Kasumi-1 (cell line): Measurements from ENCODE around the gene SCNN1B.
"Not testable (repeated sequence)": the region's sequence is repeated elsewhere in the genome, so short reads cannot be mapped to it uniquely, and the experiment has no call there.

ENCODE experiments used
- DNase-seq, 2 experiments: peaks; one replicate each; lab custom pipeline; 2025; lab: John Stamatoyannopoulos, UW

Gene SCNN1B

DNA sequence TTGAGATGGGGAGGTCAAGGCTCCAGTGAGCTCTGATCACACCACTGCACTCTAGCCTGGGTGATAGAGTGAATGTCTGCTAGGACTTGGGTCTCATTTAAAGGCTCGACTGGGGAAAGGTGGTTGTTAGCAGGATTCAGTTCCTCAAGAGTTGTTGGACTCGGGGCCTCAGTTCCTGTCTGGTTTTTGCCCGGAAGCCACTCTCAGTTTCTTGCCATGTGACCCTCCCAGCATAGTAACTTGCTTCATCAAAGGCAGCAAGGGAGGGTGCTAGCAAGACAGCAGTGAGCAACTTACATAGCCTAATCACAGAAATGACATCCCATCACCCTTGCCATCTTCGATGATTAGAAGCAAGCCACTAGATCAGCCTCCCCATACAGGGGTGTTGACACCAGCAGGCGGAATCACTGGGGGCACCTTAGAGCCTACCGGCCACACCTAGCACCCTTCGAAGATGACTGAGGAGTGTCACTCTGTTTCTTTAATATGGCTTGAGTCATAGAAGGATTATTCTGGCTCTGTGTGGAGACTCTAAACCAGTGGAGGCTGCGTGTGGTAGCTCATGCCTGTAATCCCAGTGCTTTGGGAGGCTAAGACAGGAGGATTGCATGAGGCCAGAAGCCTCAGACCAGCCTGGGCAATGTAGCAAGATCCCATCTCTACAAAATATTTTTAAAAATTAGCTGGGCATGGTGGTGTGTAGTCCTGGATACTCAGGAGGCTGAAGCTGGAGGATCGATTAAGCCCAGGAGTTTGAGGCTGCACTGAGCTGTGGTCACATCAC is 13.2 kb upstream of the SCNN1B start:
- no peak for DNase-seq

DNA sequence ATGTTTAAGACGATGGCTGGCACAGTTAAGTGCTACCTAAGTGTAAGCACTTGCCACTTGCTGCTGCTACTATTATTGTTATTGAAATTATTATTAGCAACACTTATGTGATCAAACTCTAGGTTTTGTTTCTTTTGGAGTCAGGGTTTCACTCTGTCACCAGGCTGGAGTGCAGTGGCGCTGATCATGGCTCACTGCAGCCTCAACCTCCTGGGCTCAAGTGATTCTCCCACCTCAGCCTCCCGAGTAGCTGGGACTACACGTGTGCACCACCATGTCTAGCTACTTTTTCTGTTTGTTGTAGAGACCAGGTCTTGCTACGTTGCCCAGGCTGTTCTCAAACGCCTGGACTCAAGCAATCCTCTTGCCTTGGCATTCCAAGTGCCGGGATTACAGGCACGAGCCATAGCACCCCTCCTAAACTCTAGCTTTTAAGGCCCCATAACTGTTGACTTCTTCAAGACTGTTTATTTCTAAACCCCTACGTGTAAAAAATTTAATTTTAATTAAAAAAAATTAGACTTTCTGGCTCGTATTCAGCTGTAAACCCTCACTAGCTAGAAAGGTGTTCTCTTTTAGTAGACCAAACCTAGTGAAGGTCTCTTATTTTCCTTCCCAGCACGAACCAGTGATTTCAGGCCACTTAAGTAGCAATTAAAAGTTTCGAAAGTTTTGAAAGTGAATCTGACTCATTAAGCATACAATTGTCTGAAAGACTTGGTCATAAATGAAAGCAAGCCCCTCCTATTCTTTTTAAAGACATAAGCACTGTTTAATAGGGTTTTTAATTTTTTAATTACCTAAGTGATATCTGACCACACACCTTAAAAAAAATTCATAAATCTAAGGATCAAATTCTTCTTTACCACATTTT is 11.7 kb upstream of the SCNN1B start:
- no peak for DNase-seq

DNA sequence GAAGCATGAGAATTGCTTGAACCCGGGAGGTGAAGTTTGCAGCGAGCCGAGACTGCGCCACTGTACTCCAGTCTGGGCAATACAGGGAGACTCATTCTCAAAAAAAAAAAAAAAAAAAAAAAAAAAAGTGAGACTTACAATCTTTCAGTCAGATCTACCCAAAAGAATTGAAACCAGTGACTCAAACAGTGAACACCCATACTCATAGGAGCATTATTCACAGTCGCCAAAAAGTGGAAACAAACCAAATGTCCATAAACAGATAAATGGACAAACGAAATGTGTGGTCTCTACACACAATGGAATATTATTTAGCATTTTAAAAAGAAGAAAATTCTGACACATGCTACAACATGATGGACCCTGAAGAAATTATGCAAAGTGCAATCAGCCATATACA is 9.1 kb upstream of the SCNN1B start:
- DNase-seq = no peak

DNA sequence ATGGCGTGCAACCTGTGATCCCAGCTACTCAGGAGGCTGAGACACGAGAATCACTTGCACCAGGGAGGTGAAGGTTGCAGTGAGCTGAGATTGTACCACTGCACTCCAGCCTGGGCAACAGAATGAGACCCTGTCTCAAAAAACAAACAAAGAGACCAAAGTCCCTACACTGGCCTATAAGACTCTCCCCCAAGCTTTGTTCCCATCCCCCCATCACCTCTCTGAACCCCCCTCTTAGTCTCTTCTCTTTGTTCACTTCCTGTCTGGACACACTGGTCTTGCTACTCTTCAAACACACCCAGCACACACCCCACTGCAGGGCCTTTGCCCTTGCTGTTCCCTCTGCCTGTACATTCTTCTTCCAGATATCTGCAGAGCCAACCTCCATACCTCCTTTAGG is 7.8 kb upstream of the SCNN1B start:
- no peak for DNase-seq

DNA sequence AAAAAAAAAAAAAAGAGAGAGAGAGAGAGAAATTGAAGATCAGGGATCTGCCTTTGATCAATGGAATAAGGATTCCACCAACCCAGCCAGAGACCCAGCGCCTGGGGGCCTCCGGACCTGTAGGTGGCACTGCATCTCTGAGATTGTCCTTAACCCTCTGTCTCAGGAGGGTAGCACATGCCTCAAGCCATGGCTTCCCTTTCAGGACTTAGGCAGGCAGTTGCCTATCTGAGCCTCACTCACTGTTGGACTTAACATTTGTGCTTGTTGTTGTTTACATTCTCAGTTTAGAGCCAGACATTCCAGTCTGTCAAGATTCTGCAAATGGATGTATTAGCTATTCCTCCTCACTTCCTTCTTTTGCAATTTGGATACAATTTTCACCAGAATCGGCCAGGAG is 5.1 kb upstream of the SCNN1B start:
- DNase-seq = no peak

DNA sequence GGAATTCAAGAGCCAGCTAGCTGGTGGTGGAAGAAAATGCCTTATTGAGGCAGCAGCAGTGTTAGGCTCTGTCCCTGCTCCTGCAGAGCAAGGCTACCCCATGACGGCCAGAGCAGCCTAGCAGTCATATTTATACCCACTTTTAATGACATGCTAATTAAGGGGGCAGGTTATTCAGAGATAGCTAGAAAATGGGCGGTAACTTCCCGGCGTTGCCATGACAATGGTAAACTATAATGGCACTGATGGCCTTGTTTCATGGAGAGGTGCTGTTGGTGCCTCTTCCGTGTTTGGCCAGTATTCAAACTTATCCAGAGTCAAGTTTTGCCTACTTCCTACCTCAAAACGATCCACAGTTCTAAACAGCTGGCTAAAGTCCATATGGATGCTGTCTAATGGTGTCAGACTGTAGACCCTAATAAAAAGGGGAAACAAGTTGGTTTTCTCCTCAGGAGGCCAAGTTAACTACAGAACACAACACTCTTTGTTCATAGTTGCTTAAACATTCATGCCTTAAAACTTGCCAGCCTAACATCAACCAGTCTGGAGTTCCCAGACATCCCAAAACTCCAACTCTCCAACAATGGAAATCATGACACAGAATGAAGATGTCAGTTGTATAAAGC is 3.7 kb upstream of the SCNN1B start:
- no peak for DNase-seq

DNA sequence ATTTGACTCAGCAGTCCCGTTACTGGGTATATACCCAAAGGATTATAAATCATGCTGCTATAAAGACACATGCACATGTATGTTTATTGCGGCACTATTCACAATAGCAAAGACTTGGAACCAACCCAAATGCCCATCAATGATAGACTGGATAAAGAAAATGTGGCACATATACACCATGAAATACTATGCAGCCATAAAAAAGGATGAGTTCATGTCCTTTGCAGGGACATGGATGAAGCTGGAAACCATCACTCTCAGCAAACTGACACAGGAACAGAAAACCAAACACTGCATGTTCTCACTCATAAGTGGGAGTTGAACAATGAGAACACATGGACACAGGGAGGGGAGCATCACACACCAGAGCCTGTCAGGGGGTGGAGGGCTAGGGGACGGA is 2.3 kb upstream of the SCNN1B start:
- not testable (repeated sequence) for DNase-seq

DNA sequence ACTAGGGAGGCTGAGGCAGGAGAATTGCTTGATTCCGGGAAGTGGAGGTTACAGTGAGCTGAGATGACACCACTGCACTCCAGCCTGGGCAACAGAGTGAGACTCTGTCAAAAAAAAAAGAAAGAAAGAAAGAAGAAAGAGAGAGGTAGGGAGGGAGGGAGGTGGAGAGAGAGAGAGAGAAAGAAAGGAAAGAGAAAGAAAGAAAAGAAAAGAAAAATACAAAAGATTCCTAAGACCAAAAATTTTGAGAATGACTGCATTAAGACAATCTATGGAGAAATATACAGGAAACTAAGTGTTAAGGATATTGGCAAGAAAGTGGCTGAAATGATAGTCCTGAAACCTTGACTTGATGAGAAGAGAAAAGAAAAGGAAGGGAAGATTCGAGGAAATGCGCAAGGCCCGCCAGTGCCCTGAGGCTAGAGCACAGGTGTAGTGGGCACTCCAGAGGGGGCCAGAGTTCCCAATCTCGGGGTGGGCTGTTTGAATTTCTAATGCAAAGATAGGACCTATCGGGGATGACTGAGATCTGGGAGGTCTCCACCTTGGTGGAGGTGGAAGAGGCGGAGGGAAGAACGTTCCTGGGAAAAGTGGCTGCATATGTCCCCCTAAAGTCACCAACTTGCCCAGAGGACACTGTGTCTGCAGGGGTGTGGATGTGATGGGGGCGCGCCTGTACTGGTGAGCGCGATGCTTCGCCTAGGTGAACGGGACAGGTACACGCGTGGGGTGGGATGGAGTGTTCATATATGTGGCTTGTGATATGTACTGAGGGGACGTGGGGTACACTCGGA is 654 bp upstream of the SCNN1B start:
- no peak for DNase-seq

DNA sequence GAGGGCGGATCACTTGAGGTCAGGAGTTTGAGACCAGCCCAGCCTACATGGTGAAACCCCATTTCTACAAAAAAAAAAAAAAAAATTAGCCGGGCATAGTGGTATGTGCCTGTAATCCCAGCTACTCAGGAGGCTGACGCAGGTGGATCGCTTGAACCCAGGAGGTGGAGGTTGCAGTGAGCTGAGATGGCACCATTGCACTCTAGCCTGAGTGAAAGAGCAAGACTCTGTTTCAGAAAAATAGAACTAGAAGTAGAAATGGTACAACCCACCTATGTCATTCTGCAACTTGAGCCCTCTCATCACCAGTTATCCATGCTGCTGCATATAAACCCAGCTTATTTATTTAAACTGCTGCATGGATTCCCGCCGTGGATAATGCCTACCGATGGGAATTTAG is 1.6 kb downstream of the SCNN1B start:
- DNase-seq = no peak

DNA sequence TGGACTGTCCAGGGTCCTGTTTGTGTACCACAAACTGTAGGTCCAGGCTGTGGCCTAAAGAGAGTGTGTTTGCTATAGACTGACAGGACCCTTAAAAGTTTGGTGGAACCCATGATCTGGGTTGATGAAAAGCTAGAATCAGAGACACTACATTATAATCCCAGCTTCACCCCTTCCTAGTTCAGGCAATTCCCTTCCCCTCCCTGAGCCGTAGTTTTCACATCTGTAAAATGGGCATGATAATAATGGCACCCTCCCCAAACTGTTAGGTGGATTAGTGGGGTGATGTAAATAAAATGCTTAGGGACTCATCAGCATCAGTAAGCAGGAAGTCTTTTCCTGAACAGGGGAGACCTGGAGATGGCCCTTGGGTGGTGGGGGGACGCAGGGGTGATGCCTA is 2.5 kb downstream of the SCNN1B start:
- no peak for DNase-seq

DNA sequence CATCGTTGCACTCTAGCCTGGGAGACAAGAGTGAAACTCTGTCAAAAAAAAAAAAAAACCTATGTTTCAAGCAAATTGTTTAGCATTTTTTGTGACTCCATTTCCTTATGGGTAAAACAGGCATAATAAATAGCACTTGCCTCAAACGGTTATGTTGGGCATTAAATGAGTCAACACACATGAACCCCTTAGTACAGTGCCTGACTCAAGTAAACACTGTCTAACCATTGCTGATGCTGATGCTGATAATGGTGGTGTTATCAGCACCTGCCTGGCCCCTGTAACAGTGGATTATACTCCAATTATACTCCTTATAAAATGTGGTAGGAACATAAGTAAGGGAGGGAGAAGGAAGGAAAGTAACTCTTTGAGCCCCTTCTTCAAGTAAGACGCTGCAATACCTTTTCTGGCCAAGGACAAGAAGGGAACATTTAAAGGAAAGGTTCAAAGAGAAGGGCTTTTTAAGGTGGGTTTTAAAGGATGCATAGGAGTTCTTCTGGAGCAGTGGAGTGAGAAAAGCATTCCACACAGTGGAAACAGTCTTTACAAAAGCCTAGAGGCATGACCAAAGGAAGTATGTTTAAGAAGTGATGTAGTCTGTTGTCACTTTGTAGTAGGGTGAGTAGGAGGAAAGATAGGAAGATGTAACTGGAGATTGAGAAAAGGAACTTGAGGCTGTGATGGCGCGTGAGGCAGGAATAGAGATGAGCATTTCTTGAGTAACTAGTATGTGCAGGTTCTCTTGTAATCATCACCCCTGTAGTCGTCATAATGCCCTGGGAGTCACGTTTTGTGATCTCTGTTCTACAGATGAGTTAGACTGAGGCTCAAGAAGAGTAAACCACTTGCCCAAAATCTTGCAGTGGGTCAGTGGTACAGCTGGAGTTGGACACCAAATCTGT is 4.3 kb downstream of the SCNN1B start:
- no peak for DNase-seq

DNA sequence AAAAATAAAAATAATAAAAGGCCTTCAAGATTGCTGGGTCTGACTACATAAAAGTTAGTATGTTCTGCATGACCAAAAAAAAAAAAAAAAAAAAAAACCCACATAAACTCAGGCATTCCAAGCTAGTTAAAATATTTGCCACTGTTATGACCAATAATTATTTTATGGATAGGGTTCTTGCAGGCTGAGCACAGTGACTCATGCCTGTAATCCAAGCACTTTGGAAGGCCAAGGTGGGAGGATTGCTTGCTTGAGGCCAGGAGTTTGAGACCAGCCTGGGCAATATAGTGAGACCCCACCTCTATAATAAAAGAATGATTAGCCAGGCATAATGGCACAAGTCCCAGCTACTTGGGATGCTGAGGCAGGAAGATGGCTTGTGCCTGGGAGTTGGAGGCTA is 8.1 kb downstream of the SCNN1B start:
- DNase-seq = no peak

DNA sequence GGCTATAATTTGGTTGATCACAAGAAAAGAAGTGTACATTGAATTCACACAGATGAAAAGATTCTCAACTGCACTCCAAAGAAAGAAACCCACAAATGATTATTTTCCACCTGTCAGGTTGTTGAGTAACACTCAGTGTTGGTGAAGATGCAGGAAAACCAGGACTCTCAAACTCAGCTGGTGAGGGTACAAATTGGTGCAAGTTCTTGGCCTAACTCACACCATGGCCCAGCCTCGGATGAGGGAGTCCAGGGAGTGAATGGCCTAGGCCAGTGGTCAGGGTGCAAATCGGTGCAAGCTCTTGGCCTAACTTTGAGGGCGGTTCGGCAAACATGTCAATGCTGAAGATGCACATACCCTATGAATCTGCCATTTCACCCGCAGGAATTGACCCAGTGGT is 8.6 kb downstream of the SCNN1B start:
- DNase-seq = no peak

DNA sequence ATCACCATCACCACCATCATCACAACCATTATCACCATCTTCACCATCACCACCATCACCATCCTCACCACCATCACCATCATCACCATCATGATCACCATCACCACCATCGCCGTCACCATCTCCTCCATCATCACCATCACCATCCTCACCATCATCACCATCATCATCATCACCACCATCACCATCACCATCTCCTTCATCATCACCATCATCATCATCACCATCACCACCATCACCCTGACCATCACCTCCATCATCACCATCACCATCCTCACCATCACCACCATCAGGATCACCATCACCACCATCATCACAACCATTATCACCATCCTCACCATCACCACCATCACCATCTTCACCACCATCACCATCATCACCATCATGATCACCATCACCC is 14.1 kb downstream of the SCNN1B start:
- DNase-seq = no peak

DNA sequence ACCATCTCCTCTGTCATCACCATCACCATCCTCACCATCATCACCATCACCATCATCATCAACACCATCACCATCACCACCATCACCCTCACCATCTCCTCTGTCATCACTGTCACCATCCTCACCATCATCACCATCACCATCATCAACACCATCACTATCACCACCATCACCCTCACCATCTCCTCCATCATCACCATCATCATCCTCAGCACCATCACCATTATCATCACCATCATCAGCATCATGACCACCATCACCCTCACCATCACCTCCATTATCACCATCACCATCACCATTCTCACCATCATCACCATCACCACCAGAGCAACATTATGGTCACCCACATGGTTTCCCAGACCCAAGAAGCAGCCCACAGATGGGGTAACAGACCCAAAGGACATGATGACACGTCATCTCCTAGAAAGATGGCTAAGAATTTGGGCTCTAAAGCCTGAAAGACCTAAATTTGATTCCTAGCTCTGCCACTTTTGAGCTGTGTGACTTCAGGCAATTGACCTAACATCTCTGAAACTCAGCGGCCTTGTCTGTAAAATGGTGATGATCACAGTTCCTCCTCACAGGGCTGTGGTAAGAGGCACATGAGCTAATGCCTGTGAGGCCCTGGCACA is 14.6 kb downstream of the SCNN1B start:
- DNase-seq = no peak

DNA sequence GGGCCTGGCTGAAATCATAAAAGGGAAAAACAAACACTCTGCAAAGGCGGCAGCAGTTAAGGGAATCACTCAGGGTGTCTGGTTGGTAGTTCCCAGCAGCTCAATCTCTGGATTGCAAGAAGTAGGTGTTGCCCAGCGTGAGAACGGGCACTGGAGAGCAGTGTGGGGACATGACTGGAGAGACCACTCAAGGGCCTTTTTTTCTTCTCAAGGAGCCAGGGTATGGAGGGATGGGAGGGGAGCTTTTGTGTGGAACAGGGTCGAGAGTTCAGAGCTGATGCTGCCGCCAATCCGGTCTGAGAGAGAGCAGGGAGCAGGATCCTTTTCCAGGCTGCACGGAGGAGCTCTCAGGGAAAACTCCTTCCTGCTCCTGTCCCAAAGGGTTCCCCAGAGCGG is 15.2 kb downstream of the SCNN1B start:
- DNase-seq = no peak

DNA sequence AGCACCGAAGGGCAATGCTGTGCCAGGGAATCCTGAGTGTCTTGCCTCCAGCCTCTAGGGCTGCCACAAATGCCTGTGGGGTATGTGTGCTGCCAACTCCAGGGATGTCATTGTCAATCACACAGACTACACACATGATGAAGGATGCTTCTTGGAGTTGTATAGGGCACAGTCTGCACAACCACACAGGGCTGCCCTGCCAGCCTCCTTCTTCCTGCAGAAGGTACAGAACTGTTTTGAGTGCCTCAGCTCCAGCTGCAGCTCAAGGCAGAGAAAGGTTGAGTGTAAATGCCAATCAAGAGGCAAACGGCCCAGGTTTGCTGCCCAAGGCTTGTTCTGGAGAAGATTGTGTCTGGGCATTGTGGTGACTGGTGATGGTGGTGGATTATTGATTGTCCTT is 15.6 kb downstream of the SCNN1B start:
- no peak for DNase-seq

DNA sequence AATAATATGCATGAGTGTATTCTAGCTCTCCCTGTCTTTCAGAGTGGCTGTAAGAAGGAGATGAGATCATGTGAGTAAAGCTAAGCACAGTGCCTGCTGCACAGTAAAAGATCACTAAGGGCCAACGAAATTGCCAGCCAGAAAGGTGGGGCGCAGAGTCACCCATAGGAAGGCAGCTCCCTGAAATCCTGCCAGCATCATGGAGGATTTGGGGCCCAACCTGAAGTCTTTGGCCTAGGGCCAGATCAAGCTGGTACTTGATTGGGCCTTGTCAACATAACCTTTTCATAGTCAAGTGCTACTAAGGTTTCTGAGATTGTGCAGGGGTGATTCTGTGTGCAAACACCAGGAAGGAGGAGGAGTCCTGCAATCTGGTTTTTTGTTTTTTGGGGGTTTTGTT is 16.5 kb downstream of the SCNN1B start:
- no peak for DNase-seq

DNA sequence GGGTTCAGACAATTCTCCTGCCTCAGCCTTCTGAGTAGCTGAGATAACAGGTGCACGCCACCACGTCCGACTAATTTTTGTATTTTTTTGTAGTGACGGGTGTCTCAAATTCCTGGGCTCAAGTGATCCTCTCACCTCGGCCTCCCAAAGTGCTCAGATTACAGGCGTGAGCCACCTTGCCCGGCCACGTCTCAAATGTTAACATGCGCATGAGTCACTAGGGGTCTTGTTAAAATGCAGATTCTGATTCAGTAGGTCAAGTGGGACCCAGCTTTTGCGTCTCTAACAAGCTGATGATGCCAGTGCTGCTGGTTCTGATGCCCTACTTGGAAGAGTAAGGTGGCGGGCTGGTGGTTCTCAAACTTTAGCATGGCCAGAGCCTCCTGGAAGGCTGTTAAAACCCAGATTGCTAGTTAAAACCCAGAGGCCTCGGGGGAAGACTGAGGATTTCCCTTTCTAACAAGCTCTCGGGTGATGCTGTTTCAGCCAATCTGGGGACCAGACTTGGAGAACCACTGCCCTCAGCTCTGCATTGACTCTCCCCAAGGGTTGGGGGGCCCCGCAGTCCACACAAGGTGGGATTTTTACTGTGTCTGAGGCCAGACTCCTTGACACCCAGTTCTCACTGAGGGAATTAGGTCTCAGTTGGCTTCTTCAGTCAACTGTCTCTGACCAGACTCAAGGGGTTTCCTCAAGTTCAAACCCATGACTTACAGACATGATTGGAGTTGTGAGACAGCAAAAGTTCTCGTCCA is 17.9 kb downstream of the SCNN1B start:
- no peak for DNase-seq

DNA sequence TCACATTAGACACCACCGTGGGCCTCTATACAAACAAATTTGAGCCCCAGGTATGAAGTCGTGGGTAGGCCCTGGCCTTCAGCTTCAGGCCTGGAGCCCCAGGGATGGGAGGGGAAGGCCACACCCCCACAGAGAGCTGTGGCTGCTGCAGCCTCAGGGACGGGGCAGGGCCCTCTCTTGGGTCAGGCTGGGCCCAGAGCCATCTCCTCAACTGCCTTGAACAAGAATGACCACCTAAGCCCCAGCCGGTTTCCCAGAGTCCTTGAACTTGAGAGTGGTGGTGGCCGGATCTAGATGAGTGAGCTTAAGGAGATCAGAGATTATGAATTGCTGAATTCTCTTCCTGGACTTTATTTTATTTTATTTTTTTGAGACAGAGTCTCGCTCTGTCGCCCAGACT is 18.6 kb downstream of the SCNN1B start:
- DNase-seq = no peak
